K562 (cell line): ENCODE results near the gene PET100. TPM values are rescaled to one million over a fixed set of nuclear protein-coding genes. Genes with fewer than 3 reads are reported as not detected.
A peak's percentile ranks its signal among the peaks of the same experiment; 100 is the strongest.

Experiments used
- ATAC-seq: fragments of 200-7000 bp; cut with Tn5 transposase; 3 replicates; pipeline ENCODE4 v1.9.1; 2020; ENCODE audit warnings: moderate library complexity
- BruUV-seq: library from RNA; stranded (reverse); fragments of 400-500 nt; replicated peaks from 2 replicates; lab custom pipeline; 2021; lab: Mats Ljungman, UMichigan
- CTCF ChIA-PET: fragments of 300-600 bp; formaldehyde crosslinking; extraction: SDS; loops from one replicate; lab custom pipeline; 2021; ENCODE audit warnings: low intra/inter-chr PET ratio; lab: Yijun Ruan, JAX
- POLR2A ChIA-PET: fragments of 300-600, 350-650 bp; sonication (Branson Sonifier 250); formaldehyde crosslinking; extraction: SDS; loops from one replicate; lab custom pipeline; 2021; ENCODE audit warnings: antibody characterized with exemption, inconsistent platforms; lab: Yijun Ruan, JAX
- DNase-seq, 4 experiments: peaks; one replicate each; pipeline versions ENCODE4 v3.0.0 to v3.0.0-alpha.2; 2011 to 2018; ENCODE audit warnings: low spot score in 3 of 4, mixed read lengths in 3 of 4; ENCODE audit errors: extremely low read depth in 1 of 4
- FAIRE-seq: peaks from 2 replicates; lab custom pipeline; 2011; peaks lifted over from hg19 to GRCh38; lab: Jason Lieb, UNC
- H2AFZ ChIP-seq: 2 replicates; pipeline ENCODE4 v1.6.0; 2011; ENCODE audit warnings: low read depth, low read length, control low read depth, inconsistent platforms
- H3K27ac ChIP-seq: fragments of 200-600 bp; 3 replicates; pipeline ENCODE4 v1.8.0; 2011; ENCODE audit warnings: low read depth, mild to moderate bottlenecking, control low read depth, inconsistent platforms, low read length, moderate library complexity, mixed read lengths; ENCODE audit errors: extremely low read depth
- H3K27me3 ChIP-seq, 2 experiments: fragments of 300-600 bp in 1 of 2; 2 replicates in 1 of 2; 3 replicates in 1 of 2; pipeline versions ENCODE4 v1.6.0 to v1.8.0; 2011; ENCODE audit warnings: inconsistent platforms in 2 of 2, low read length in 2 of 2, mild to moderate bottlenecking in 1 of 2, mixed read lengths in 1 of 2, moderate library complexity in 1 of 2; ENCODE audit not compliant: control insufficient read depth in 2 of 2, insufficient read depth in 2 of 2
- H3K36me3 ChIP-seq: fragments of 300-600 bp; 3 replicates; pipeline ENCODE4 v1.8.0; 2011; ENCODE audit warnings: mild to moderate bottlenecking, low read length, inconsistent platforms; ENCODE audit not compliant: control insufficient read depth, insufficient read depth
- H3K4me1 ChIP-seq, 2 experiments: fragments of 200-600 bp in 1 of 2; replicated peaks in 1 of 2; 2 replicates in 1 of 2; 3 replicates in 1 of 2; pipeline versions ENCODE4 v1.5.1 to v1.8.0; 2011; ENCODE audit warnings: inconsistent platforms in 2 of 2, low read length in 2 of 2, mild to moderate bottlenecking in 1 of 2, mixed read lengths in 1 of 2, moderate library complexity in 1 of 2; ENCODE audit not compliant: control insufficient read depth in 2 of 2, insufficient read depth in 2 of 2
- H3K4me2 ChIP-seq: 2 replicates; pipeline ENCODE4 v1.6.1; 2011; ENCODE audit warnings: low read length, control low read depth, inconsistent platforms, mixed read lengths; ENCODE audit not compliant: insufficient read depth
- H3K4me3 ChIP-seq: fragments of 200-600 bp; sonication (generic), shearing (Covaris generic); 2 replicates; pipeline ENCODE4 v1.5.1; 2016; ENCODE audit warnings: control low read depth, inconsistent platforms
- H3K79me2 ChIP-seq: fragments of 200-600 bp; 3 replicates; pipeline ENCODE4 v1.8.0; 2011; ENCODE audit warnings: low read length, inconsistent platforms; ENCODE audit not compliant: control insufficient read depth, insufficient read depth
- H3K9ac ChIP-seq, 2 experiments: 2 replicates each; pipeline versions ENCODE4 v1.6.0 to v1.6.1; 2011; ENCODE audit warnings: low read depth in 2 of 2, low read length in 2 of 2, control low read depth in 1 of 2, inconsistent platforms in 1 of 2, mild to moderate bottlenecking in 1 of 2, mixed read lengths in 1 of 2; ENCODE audit not compliant: insufficient read depth in 1 of 2
- H3K9me1 ChIP-seq: one replicate; pipeline ENCODE4 v1.6.0; 2011; ENCODE audit warnings: inconsistent platforms, mild to moderate bottlenecking, low read length, moderate library complexity; ENCODE audit not compliant: control insufficient read depth, insufficient read depth
- H3K9me3 ChIP-seq: replicated peaks from 2 replicates; pipeline ENCODE4 v1.5.1; 2011; ENCODE audit warnings: low read depth, low read length, inconsistent platforms; ENCODE audit not compliant: control insufficient read depth, insufficient read depth
- H4K20me1 ChIP-seq: replicated peaks from 2 replicates; pipeline ENCODE4 v1.6.1; 2011; ENCODE audit warnings: low read length, inconsistent platforms, mixed read lengths; ENCODE audit not compliant: control insufficient read depth, insufficient read depth
- CBX2 ChIP-seq: fragments of 200-600 bp; sonication (generic); IDR thresholded peaks from one replicate; pipeline ENCODE4 v1.6.1; 2012; ENCODE audit warnings: mild to moderate bottlenecking, low read length, inconsistent platforms; ENCODE audit not compliant: insufficient read depth, poor library complexity, severe bottlenecking
- CHD2 ChIP-seq: IDR thresholded peaks from 2 replicates; pipeline ENCODE4 v1.6.1; 2011; ENCODE audit warnings: low read depth, low read length
- GTF2F1 ChIP-seq: IDR thresholded peaks from 2 replicates; pipeline ENCODE4 v1.6.1; 2011; ENCODE audit warnings: low read depth, low read length, improper control_type of control experiment
- MYBL2 ChIP-seq, 2 experiments: fragments of 450-650 bp in 1 of 2; sonication (generic) in 1 of 2; formaldehyde crosslinking in 1 of 2; IDR thresholded peaks; 2 replicates each; pipeline versions ENCODE4 v1.6.1 to v1.8.1; 2017 to 2022; ENCODE audit warnings: borderline replicate concordance in 1 of 2, inconsistent platforms in 1 of 2, low read depth in 1 of 2, mild to moderate bottlenecking in 1 of 2, missing genetic modification reagents in 1 of 2, moderate library complexity in 1 of 2
- MYNN ChIP-seq, 2 experiments: sonication (generic); formaldehyde crosslinking in 1 of 2; IDR thresholded peaks; 2 replicates each; pipeline versions ENCODE4 v1.5.0 to v1.6.1; 2016 to 2020; ENCODE audit warnings: antibody characterized with exemption in 1 of 2, missing genetic modification reagents in 1 of 2
- NCOA1 ChIP-seq: fragments of 450-650 bp; IDR thresholded peaks from 2 replicates; pipeline ENCODE4 v1.6.1; 2016; ENCODE audit warnings: low read depth
- NCOA6 ChIP-seq: fragments of 450-650 bp; IDR thresholded peaks from 2 replicates; pipeline ENCODE4 v1.6.1; 2017; ENCODE audit warnings: mild to moderate bottlenecking
- PYGO2 ChIP-seq: fragments of 450-650 bp; IDR thresholded peaks from 2 replicates; pipeline ENCODE4 v1.6.1; 2016; ENCODE audit warnings: mild to moderate bottlenecking, missing genetic modification characterization, moderate library complexity, missing compliant biosample characterization
- ZBTB8A ChIP-seq: fragments of 450-650 bp; IDR thresholded peaks from 2 replicates; pipeline ENCODE4 v1.6.1; 2018; ENCODE audit warnings: mild to moderate bottlenecking, moderate library complexity; ENCODE audit not compliant: partially characterized antibody
- ZNF263 ChIP-seq: sonication (generic); formaldehyde crosslinking; IDR thresholded peaks from 2 replicates; pipeline ENCODE4 v1.8.0; 2022; ENCODE audit warnings: mild to moderate bottlenecking, missing genetic modification reagents, borderline replicate concordance
- ZNF407 ChIP-seq: fragments of 450-650 bp; IDR thresholded peaks from 2 replicates; pipeline ENCODE4 v1.6.1; 2016; ENCODE audit warnings: low read depth
- ZNF41 ChIP-seq: fragments of 250-450 bp; sonication (Bioruptor Pico); conservative IDR thresholded peaks from 2 replicates; pipeline ENCODE4 v1.4.0; 2020; ENCODE audit warnings: mild to moderate bottlenecking
- ZNF717 ChIP-seq: fragments of 250-450 bp; sonication (Bioruptor Pico); IDR thresholded peaks from 2 replicates; pipeline ENCODE4 v1.5.0; 2021
- WGBS: fragments of 100-300 bp; shearing (Covaris generic); methylation state at CpG from one replicate; pipeline ENCODE4 v1.1.6; 2016; ENCODE audit warnings: low coverage, mixed read lengths; ENCODE audit not compliant: insufficient coverage; ENCODE audit errors: missing lambda C conversion rate; 5-methylcytosine and 5-hydroxymethylcytosine counted together
- in situ Hi-C: fragments of 300-500 bp; cut with MboI; formaldehyde crosslinking; loops from 4 replicates; pipeline ENCODE4 v1.15.0; 2018; ENCODE audit warnings: inconsistent platforms, mixed read lengths
- intact Hi-C: fragments of 100-400 bp; cut with micrococcal nuclease; formaldehyde crosslinking; loops from 2 replicates; pipeline ENCODE4 v1.14.2; 2022
- polyA plus RNA-seq, 8 experiments: library from polyadenylated mRNA; depleted of rRNA in 4 of 8; stranded (reverse) in 5 of 8; unstranded in 3 of 8; fragments of >200 nt; fragmentation: Nextera tagmentation in 2 of 8; fragmentation: Illumina TruSeq in 1 of 8; extraction: Ambion mirVana in 2 of 8; extraction: Trizol in 1 of 8; gene quantifications; 2 replicates each; pipeline versions ENCODE4 v1.2.1 to v1.2.3, GENCODE V29; 2011 to 2014; ENCODE audit warnings: inconsistent platforms in 1 of 8, missing spikeins in 1 of 8
- total RNA-seq, 7 experiments: library from RNA; depleted of rRNA in 6 of 7; stranded (reverse); fragments of >200 nt in 6 of 7; fragmentation: Illumina TruSeq in 2 of 7; extraction: Trizol in 2 of 7; gene quantifications; 2 replicates each; pipeline versions ENCODE4 v1.2.1 to v1.2.3, GENCODE V29; 2011 to 2021; ENCODE audit warnings: low replicate concordance in 1 of 7

PET100 gene
- total and polyA plus RNA-seq, 9 of the 15 experiments (the other 6 are each of a cell fraction or from before 2014, with no cell fraction given) = 62.3 to 351 (median 98.3) TPM

- POLR2A ChIA-PET = interaction anchor here (0.7 to 2.0 kb wide), 8 partner anchors 8 to 130 kb away, joined by 3 to 18 read pairs (median 4); partner anchors contain the start of genes PET100 and XAB2
- BruUV-seq = TSS peak; percentile 52
- TF ChIP-seq ZNF407 (no peak), ZBTB8A (no peak), NCOA6 (0 out of 2 replicates have a peak, but pooled peaks have one; percentile 72), GTF2F1 (no peak), MYBL2 (IDR thresholded peaks at IDR 0.05; ENCODE audit: low read depth) (no peak), MYBL2 (CRISPR knock-in tag; IDR thresholded peaks at IDR 0.05; ENCODE audit: borderline replicate concordance) (no peak), PYGO2 (no peak), CBX2 (no peak), ZNF717 (CRISPR knock-in tag) (no peak), CHD2 (peak; percentile 39; the same call in 1 of the 2 replicates), MYNN (IDR thresholded peaks at IDR 0.05) (no peak), MYNN (CRISPR knock-in tag; IDR thresholded peaks at IDR 0.05) (no peak), ZNF263 (CRISPR knock-in tag) (no peak), NCOA1 (0 out of 2 replicates have a peak, but pooled peaks have one; percentile 68), ZNF41 (CRISPR knock-in tag) (no peak)
These were observed 8.0 kb downstream of the PET100 start for GRCh38 chr19:7637374-7638256.

More at GRCh38 chr19:7637374-7638256, 8.0 kb downstream of the PET100 start:
- peak; percentile 71 to 93 (median 84) for DNase-seq
- Histone ChIP-seq H3K4me1 (peaks cover 15 to 52% of the 10 kb centered on the region in 2 experiments; a peak in 4 of 5 replicates), H3K4me3 (peak overlapping the region; percentile 79), H3K9me3 (peaks cover 6% of the 10 kb centered on the region; the same call in 1 of the 2 replicates), H3K79me2 (peaks cover 40% of the 10 kb centered on the region), H3K36me3 (peaks cover 40% of the 10 kb centered on the region; the same call in 2 of the 3 replicates), H3K27me3 (no peaks in the 10 kb centered on the region; a peak in 1 of 5 replicates), H4K20me1 (peaks cover 14% of the 10 kb centered on the region), H3K4me2 (peak overlapping the region; percentile 95), H2AFZ (peak overlapping the region; percentile 22; the same call in 1 of the 2 replicates), H3K27ac (peak overlapping the region; percentile 93), H3K9me1 (no peaks in the 10 kb centered on the region), H3K9ac (peak overlapping the region; percentile 97)
- CTCF ChIA-PET = no interaction called here
- intact Hi-C loops = no loop called here
- ATAC-seq = peak; percentile 93
- FAIRE-seq = peak; percentile 93
- WGBS = 13% methylated on average over 23 of the region's 30 CpGs
- in situ Hi-C loops = no loop called here
